HG02870 (cell line): ENCODE results near the gene DNAJB5.
"Not testable (repeated sequence)": the region's sequence is repeated elsewhere in the genome, so short reads cannot be mapped to it uniquely, and the experiment has no call there.

ENCODE experiments used
- ATAC-seq: cut with Tn5 transposase; IDR thresholded peaks from one replicate; pipeline ENCODE4 v1.9.1; 2021; ENCODE audit warnings: mild to moderate bottlenecking, moderate library complexity; ENCODE audit not compliant: unreplicated experiment

Gene DNAJB5

GRCh38 chr9:34989003-34989945 lies at the start of gene DNAJB5:
TSS of gene DNAJB5 (plus strand) at chr9:34989745. CDS start at chr9:34990631, 886 bp downstream.
- peak; percentile 93 for ATAC-seq

GRCh38 chr9:34939989-34940388 lies 49.6 kb upstream of the DNAJB5 start:
- not testable (repeated sequence) for ATAC-seq

GRCh38 chr9:34948451-34948850 lies 41.1 kb upstream of the DNAJB5 start:
- ATAC-seq = no peak

- no peak for ATAC-seq
Measured at GRCh38 chr9:34954225-34954624, 35.3 kb upstream of the DNAJB5 start.

- ATAC-seq = not testable (repeated sequence)
Measured at GRCh38 chr9:34956066-34956465, 33.5 kb upstream of the DNAJB5 start.

- ATAC-seq = no peak
Measured at GRCh38 chr9:34956648-34957047, 32.9 kb upstream of the DNAJB5 start.

GRCh38 chr9:34957492-34958410 lies 31.8 kb upstream of the DNAJB5 start, which contains the start of gene PHF24:
TSS of gene PHF24 (plus strand) at chr9:34958285. CDS start at chr9:34971299, 13,014 bp downstream.
- ATAC-seq = no peak

GRCh38 chr9:34958411-34958982 lies 31.0 kb upstream of the DNAJB5 start:
- ATAC-seq = no peak

GRCh38 chr9:34959461-34959860 lies 30.1 kb upstream of the DNAJB5 start:
- no peak for ATAC-seq

- no peak for ATAC-seq
Measured at GRCh38 chr9:34961574-34962490, 27.7 kb upstream of the DNAJB5 start.

- no peak for ATAC-seq
Measured at GRCh38 chr9:34962546-34962945, 27.0 kb upstream of the DNAJB5 start.

- ATAC-seq = no peak
Measured at GRCh38 chr9:34963552-34963951, 26.0 kb upstream of the DNAJB5 start.

GRCh38 chr9:34964458-34964857 lies 25.1 kb upstream of the DNAJB5 start:
- no peak for ATAC-seq

GRCh38 chr9:34971146-34971811 lies 18.3 kb upstream of the DNAJB5 start:
- no peak for ATAC-seq

GRCh38 chr9:34974664-34975063 lies 14.9 kb upstream of the DNAJB5 start:
- ATAC-seq = no peak

- no peak for ATAC-seq
Measured at GRCh38 chr9:34976441-34976840, 13.1 kb upstream of the DNAJB5 start.

GRCh38 chr9:34976992-34977391 lies 12.6 kb upstream of the DNAJB5 start:
- ATAC-seq = no peak

- ATAC-seq = no peak
Measured at GRCh38 chr9:34980181-34980761, 9.3 kb upstream of the DNAJB5 start.

- no peak for ATAC-seq
Measured at GRCh38 chr9:34982361-34982760, 7.2 kb upstream of the DNAJB5 start.
